Measurements from ENCODE around the gene SCAP.

Gene SCAP

GRCh38 chr3:47414666-47415587, 60.8 kb downstream of the SCAP start:
- Histone ChIP-seq H3K4me1 (ENCODE audit: control insufficient read depth, insufficient read depth, low read length) (peaks cover 4% of the 10 kb centered on the region), H3K27me3 (ENCODE audit: control insufficient read depth in 1 of 2, insufficient read depth in 2 of 2, low read length in 2 of 2) (no peaks in the 10 kb centered on the region), H3K4me3 (ENCODE audit: low read length in 2 of 2) (no peak overlapping the region), H3K9me3 (ENCODE audit: control insufficient read depth in 2 of 2, low read length in 2 of 2) (no peaks in the 10 kb centered on the region), H3K36me3 (ENCODE audit: control insufficient read depth in 2 of 2, insufficient read depth in 2 of 2, low read length in 2 of 2) (peaks cover 51 to 59% of the 10 kb centered on the region in 2 donors), H3K27ac (ENCODE audit: low read length) (no peak overlapping the region), H3K9ac (ENCODE audit: low read length in 2 of 2) (no peak overlapping the region)

GRCh38 chr3:47414161-47414564, 61.6 kb downstream of the SCAP start:
- Histone ChIP-seq H3K27me3 (ENCODE audit: control insufficient read depth in 1 of 2, insufficient read depth in 2 of 2, low read length in 2 of 2) (no peaks in the 10 kb centered on the region), H3K9ac (ENCODE audit: low read length in 2 of 2) (no peak overlapping the region), H3K9me3 (ENCODE audit: control insufficient read depth in 2 of 2, low read length in 2 of 2) (no peaks in the 10 kb centered on the region), H3K36me3 (ENCODE audit: control insufficient read depth in 2 of 2, insufficient read depth in 2 of 2, low read length in 2 of 2) (peaks cover 52 to 54% of the 10 kb centered on the region in 2 donors), H3K4me1 (ENCODE audit: control insufficient read depth, insufficient read depth, low read length) (peaks cover 4% of the 10 kb centered on the region), H3K27ac (ENCODE audit: low read length) (no peak overlapping the region), H3K4me3 (ENCODE audit: low read length in 2 of 2) (no peak overlapping the region)

GRCh38 chr3:47413751-47414150, 62.0 kb downstream of the SCAP start:
- Histone ChIP-seq H3K4me1 (ENCODE audit: control insufficient read depth, insufficient read depth, low read length) (peaks cover 4% of the 10 kb centered on the region), H3K36me3 (ENCODE audit: control insufficient read depth in 2 of 2, insufficient read depth in 2 of 2, low read length in 2 of 2) (peaks cover 52 to 54% of the 10 kb centered on the region in 2 donors), H3K9me3 (ENCODE audit: control insufficient read depth in 2 of 2, low read length in 2 of 2) (no peaks in the 10 kb centered on the region), H3K9ac (ENCODE audit: low read length in 2 of 2) (no peak overlapping the region), H3K4me3 (ENCODE audit: low read length in 2 of 2) (no peak overlapping the region), H3K27me3 (ENCODE audit: control insufficient read depth in 1 of 2, insufficient read depth in 2 of 2, low read length in 2 of 2) (no peaks in the 10 kb centered on the region), H3K27ac (ENCODE audit: low read length) (no peak overlapping the region)

- Histone ChIP-seq H3K27me3 (ENCODE audit: control insufficient read depth in 1 of 2, insufficient read depth in 2 of 2, low read length in 2 of 2) (no peaks in the 10 kb centered on the region), H3K27ac (ENCODE audit: low read length) (no peak overlapping the region), H3K9me3 (ENCODE audit: control insufficient read depth in 2 of 2, low read length in 2 of 2) (no peaks in the 10 kb centered on the region), H3K4me3 (ENCODE audit: low read length in 2 of 2) (no peak overlapping the region), H3K4me1 (ENCODE audit: control insufficient read depth, insufficient read depth, low read length) (peaks cover 4% of the 10 kb centered on the region), H3K36me3 (ENCODE audit: control insufficient read depth in 2 of 2, insufficient read depth in 2 of 2, low read length in 2 of 2) (peaks cover 56 to 62% of the 10 kb centered on the region in 2 donors), H3K9ac (ENCODE audit: low read length in 2 of 2) (no peak overlapping the region)
These were observed 62.8 kb downstream of the SCAP start for GRCh38 chr3:47412842-47413520.

- Histone ChIP-seq H3K27me3 (ENCODE audit: control insufficient read depth in 1 of 2, insufficient read depth in 2 of 2, low read length in 2 of 2) (no peaks in the 10 kb centered on the region), H3K4me3 (ENCODE audit: low read length in 2 of 2) (no peak overlapping the region), H3K36me3 (ENCODE audit: control insufficient read depth in 2 of 2, insufficient read depth in 2 of 2, low read length in 2 of 2) (peaks cover 60 to 64% of the 10 kb centered on the region in 2 donors), H3K27ac (ENCODE audit: low read length) (no peak overlapping the region), H3K4me1 (ENCODE audit: control insufficient read depth, insufficient read depth, low read length) (peaks cover 4% of the 10 kb centered on the region), H3K9ac (ENCODE audit: low read length in 2 of 2) (no peak overlapping the region), H3K9me3 (ENCODE audit: control insufficient read depth in 2 of 2, low read length in 2 of 2) (no peaks in the 10 kb centered on the region)
These were observed 63.3 kb downstream of the SCAP start for GRCh38 chr3:47412453-47412756.

GRCh38 chr3:47411696-47412452, 63.9 kb downstream of the SCAP start:
- Histone ChIP-seq H3K9me3 (ENCODE audit: control insufficient read depth in 2 of 2, low read length in 2 of 2) (no peaks in the 10 kb centered on the region), H3K36me3 (ENCODE audit: control insufficient read depth in 2 of 2, insufficient read depth in 2 of 2, low read length in 2 of 2) (peaks cover 62 to 68% of the 10 kb centered on the region in 2 donors), H3K4me1 (ENCODE audit: control insufficient read depth, insufficient read depth, low read length) (peaks cover 4% of the 10 kb centered on the region), H3K27ac (ENCODE audit: low read length) (no peak overlapping the region), H3K4me3 (ENCODE audit: low read length in 2 of 2) (no peak overlapping the region), H3K27me3 (ENCODE audit: control insufficient read depth in 1 of 2, insufficient read depth in 2 of 2, low read length in 2 of 2) (no peaks in the 10 kb centered on the region), H3K9ac (ENCODE audit: low read length in 2 of 2) (no peak overlapping the region)

- Histone ChIP-seq H3K36me3 (ENCODE audit: control insufficient read depth in 2 of 2, insufficient read depth in 2 of 2, low read length in 2 of 2) (peaks cover 58 to 68% of the 10 kb centered on the region in 2 donors), H3K9me3 (ENCODE audit: control insufficient read depth in 2 of 2, low read length in 2 of 2) (no peaks in the 10 kb centered on the region), H3K9ac (ENCODE audit: low read length in 2 of 2) (no peak overlapping the region), H3K4me3 (ENCODE audit: low read length in 2 of 2) (no peak overlapping the region), H3K27ac (ENCODE audit: low read length) (no peak overlapping the region), H3K4me1 (ENCODE audit: control insufficient read depth, insufficient read depth, low read length) (peaks cover 4% of the 10 kb centered on the region), H3K27me3 (ENCODE audit: control insufficient read depth in 1 of 2, insufficient read depth in 2 of 2, low read length in 2 of 2) (no peaks in the 10 kb centered on the region)
These were observed 64.7 kb downstream of the SCAP start for GRCh38 chr3:47410801-47411646.

GRCh38 chr3:47410417-47410720, 65.4 kb downstream of the SCAP start:
- no peaks in the 10 kb centered on the region for H3K9me3 ChIP-seq (ENCODE audit: control insufficient read depth in 2 of 2, low read length in 2 of 2)
- H3K27me3 ChIP-seq (ENCODE audit: control insufficient read depth in 1 of 2, insufficient read depth in 2 of 2, low read length in 2 of 2): no peaks in the 10 kb centered on the region
- H3K4me1 ChIP-seq (ENCODE audit: control insufficient read depth, insufficient read depth, low read length): peaks cover 9% of the 10 kb centered on the region
- H3K4me3 ChIP-seq (ENCODE audit: low read length in 2 of 2): no peak overlapping the region
- H3K36me3 ChIP-seq (ENCODE audit: control insufficient read depth in 2 of 2, insufficient read depth in 2 of 2, low read length in 2 of 2): peaks cover 51 to 67% of the 10 kb centered on the region in 2 donors
- H3K9ac ChIP-seq (ENCODE audit: low read length in 2 of 2): no peak overlapping the region
- no peak overlapping the region for H3K27ac ChIP-seq (ENCODE audit: low read length)

GRCh38 chr3:47409688-47410416, 65.9 kb downstream of the SCAP start:
- Histone ChIP-seq H3K9me3 (ENCODE audit: control insufficient read depth in 2 of 2, low read length in 2 of 2) (no peaks in the 10 kb centered on the region), H3K27ac (ENCODE audit: low read length) (no peak overlapping the region), H3K4me3 (ENCODE audit: low read length in 2 of 2) (no peak overlapping the region), H3K4me1 (ENCODE audit: control insufficient read depth, insufficient read depth, low read length) (peaks cover 14% of the 10 kb centered on the region), H3K27me3 (ENCODE audit: control insufficient read depth in 1 of 2, insufficient read depth in 2 of 2, low read length in 2 of 2) (no peaks in the 10 kb centered on the region), H3K36me3 (ENCODE audit: control insufficient read depth in 2 of 2, insufficient read depth in 2 of 2, low read length in 2 of 2) (peaks cover 46 to 62% of the 10 kb centered on the region in 2 donors), H3K9ac (ENCODE audit: low read length in 2 of 2) (no peak overlapping the region)
